Measurements from ENCODE around the gene EIF3F. TPM values are rescaled to one million over a fixed set of nuclear protein-coding genes. Genes with fewer than 3 reads are reported as not detected.

The EIF3F gene
- total RNA-seq, 1 donor from 2014 or later: 257 TPM

DNA sequence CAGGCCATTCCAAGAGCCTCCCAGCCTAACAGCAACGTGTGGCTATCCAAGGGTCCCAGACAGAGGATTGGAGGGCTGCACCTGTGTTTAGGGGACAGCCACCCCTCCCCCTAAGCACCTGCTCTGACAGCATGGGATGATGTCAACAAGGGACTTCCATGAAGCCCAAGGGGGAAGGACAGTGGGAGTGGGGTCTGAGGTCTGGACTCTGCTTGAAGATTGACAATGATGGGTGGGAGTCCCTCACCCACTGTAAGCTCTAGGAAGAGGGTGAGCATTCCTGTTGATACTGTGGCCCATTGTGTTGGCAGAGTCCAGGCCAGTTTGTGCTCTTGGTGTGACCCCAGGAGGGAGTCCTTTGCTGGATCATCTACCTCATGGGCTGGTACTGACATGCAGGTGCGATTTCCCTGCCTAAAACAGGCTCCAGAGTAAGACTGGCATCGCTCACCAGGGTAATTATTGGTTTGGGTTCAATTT is 47.0 kb downstream of the EIF3F start:
- Histone ChIP-seq H3K36me3 (no peaks in the 10 kb centered on the region), H3K9ac (no peak overlapping the region), H3K4me2 (no peak overlapping the region), H3K79me2 (ENCODE audit: low read depth) (no peaks in the 10 kb centered on the region), H3F3A (ENCODE audit: low read depth) (no peaks in the 10 kb centered on the region), H3K27ac (no peak overlapping the region), H3K4me3 (no peak overlapping the region), H3K9me3 (ENCODE audit: low read depth) (no peaks in the 10 kb centered on the region), H2AFZ (replicated peaks) (no peak overlapping the region), H4K20me1 (ENCODE audit: low read depth) (no peaks in the 10 kb centered on the region), H3K4me1 (peaks cover 4% of the 10 kb centered on the region), H3K27me3 (peaks cover 18% of the 10 kb centered on the region)
- Mint-ChIP-seq H3K27me3 (ENCODE audit: insufficient read depth, low read depth) (peaks cover 5% of the 10 kb centered on the region), H3K27ac (no peak overlapping the region), H3K4me1 (peaks cover 38% of the 10 kb centered on the region), H3K4me3 (no peak overlapping the region), H3K36me3 (no peaks in the 10 kb centered on the region), H3K9me3 (peaks cover 3% of the 10 kb centered on the region)
- no peak for DNase-seq (ENCODE audit: low spot score)
- TF ChIP-seq EZH2phosphoT487 (IDR thresholded peaks at IDR 0.05): no peak
- no peak for TF ChIP-seq EZH2 (IDR thresholded peaks at IDR 0.05)
- TF ChIP-seq, protein P1, sequence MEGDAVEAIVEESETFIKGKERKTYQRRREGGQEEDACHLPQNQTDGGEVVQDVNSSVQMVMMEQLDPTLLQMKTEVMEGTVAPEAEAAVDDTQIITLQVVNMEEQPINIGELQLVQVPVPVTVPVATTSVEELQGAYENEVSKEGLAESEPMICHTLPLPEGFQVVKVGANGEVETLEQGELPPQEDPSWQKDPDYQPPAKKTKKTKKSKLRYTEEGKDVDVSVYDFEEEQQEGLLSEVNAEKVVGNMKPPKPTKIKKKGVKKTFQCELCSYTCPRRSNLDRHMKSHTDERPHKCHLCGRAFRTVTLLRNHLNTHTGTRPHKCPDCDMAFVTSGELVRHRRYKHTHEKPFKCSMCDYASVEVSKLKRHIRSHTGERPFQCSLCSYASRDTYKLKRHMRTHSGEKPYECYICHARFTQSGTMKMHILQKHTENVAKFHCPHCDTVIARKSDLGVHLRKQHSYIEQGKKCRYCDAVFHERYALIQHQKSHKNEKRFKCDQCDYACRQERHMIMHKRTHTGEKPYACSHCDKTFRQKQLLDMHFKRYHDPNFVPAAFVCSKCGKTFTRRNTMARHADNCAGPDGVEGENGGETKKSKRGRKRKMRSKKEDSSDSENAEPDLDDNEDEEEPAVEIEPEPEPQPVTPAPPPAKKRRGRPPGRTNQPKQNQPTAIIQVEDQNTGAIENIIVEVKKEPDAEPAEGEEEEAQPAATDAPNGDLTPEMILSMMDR (IDR thresholded peaks at IDR 0.05): no peak

DNA sequence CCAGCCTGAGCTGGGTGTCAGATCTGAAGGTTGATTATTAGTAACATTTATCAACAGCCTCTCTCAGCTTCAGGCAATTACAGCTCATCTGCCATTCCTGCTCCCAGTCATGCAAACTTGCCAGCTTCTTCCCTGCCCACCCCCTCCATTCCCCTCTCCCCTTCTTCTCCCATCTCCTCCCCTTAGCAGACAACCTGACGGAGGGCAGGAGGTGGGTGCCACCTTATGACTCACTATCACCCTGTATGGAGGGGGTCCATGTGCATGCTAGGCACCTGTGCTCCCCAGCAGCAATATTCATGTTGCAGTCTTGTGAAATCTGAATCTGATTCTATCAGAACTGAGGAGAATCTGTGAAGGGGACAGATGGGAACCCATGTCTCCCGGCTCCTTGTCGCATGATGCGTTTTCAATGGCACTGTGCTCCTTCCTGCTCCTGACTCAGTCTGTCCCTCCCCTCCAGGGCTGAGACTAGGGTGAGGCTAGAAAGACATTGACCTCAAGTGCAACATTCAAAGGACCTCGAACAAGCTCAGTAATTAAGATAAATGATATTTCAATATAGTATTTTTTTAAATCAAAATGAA is 47.6 kb downstream of the EIF3F start:
- peaks cover 5% of the 10 kb centered on the region for H3K27me3 Mint-ChIP-seq (ENCODE audit: insufficient read depth, low read depth)
- no peak overlapping the region for H3K4me2 ChIP-seq
- H3K27me3 ChIP-seq: peaks cover 18% of the 10 kb centered on the region
- no peaks in the 10 kb centered on the region for H3K79me2 ChIP-seq (ENCODE audit: low read depth)
- H3K9me3 ChIP-seq (ENCODE audit: low read depth): no peaks in the 10 kb centered on the region
- H3F3A ChIP-seq (ENCODE audit: low read depth): no peaks in the 10 kb centered on the region
- H3K4me3 Mint-ChIP-seq: no peak overlapping the region
- no peaks in the 10 kb centered on the region for H3K36me3 Mint-ChIP-seq
- peaks cover 44% of the 10 kb centered on the region for H3K4me1 Mint-ChIP-seq
- TF ChIP-seq EZH2 (IDR thresholded peaks at IDR 0.05) (no peak), EZH2phosphoT487 (IDR thresholded peaks at IDR 0.05) (no peak)
- TF ChIP-seq, protein P1 (IDR thresholded peaks at IDR 0.05): no peak
- no peaks in the 10 kb centered on the region for H3K36me3 ChIP-seq
- peak overlapping the region; percentile 90 for H3K27ac Mint-ChIP-seq
- no peak overlapping the region for H3K27ac ChIP-seq
- no peak overlapping the region for H3K4me3 ChIP-seq
- H3K9ac ChIP-seq: no peak overlapping the region
- H3K9me3 Mint-ChIP-seq: peaks cover 3% of the 10 kb centered on the region
- no peaks in the 10 kb centered on the region for H4K20me1 ChIP-seq (ENCODE audit: low read depth)
- no peak for DNase-seq (ENCODE audit: low spot score)
- no peak overlapping the region for H2AFZ ChIP-seq (replicated peaks)
- H3K4me1 ChIP-seq: peaks cover 4% of the 10 kb centered on the region

- peaks cover 5% of the 10 kb centered on the region for H3K27me3 Mint-ChIP-seq (ENCODE audit: insufficient read depth, low read depth)
- Histone ChIP-seq H3F3A (ENCODE audit: low read depth) (no peaks in the 10 kb centered on the region), H2AFZ (replicated peaks) (no peak overlapping the region), H3K27me3 (peaks cover 17% of the 10 kb centered on the region), H3K4me3 (no peak overlapping the region), H3K9ac (no peak overlapping the region), H3K9me3 (ENCODE audit: low read depth) (no peaks in the 10 kb centered on the region), H4K20me1 (ENCODE audit: low read depth) (no peaks in the 10 kb centered on the region), H3K4me1 (peaks cover 4% of the 10 kb centered on the region), H3K27ac (no peak overlapping the region), H3K4me2 (no peak overlapping the region), H3K79me2 (ENCODE audit: low read depth) (no peaks in the 10 kb centered on the region), H3K36me3 (no peaks in the 10 kb centered on the region)
- H3K4me1 Mint-ChIP-seq: peaks cover 45% of the 10 kb centered on the region
- DNase-seq (ENCODE audit: low spot score): no peak
- H3K36me3 Mint-ChIP-seq: no peaks in the 10 kb centered on the region
- H3K27ac Mint-ChIP-seq: peak overlapping the region; percentile 73
- H3K9me3 Mint-ChIP-seq: peaks cover 3% of the 10 kb centered on the region
- TF ChIP-seq, protein P1 (IDR thresholded peaks at IDR 0.05): no peak
- TF ChIP-seq EZH2phosphoT487 (IDR thresholded peaks at IDR 0.05) (no peak), EZH2 (IDR thresholded peaks at IDR 0.05) (no peak)
- H3K4me3 Mint-ChIP-seq: no peak overlapping the region
Measured at GRCh38 chr11:8035200-8035855, 48.2 kb downstream of the EIF3F start.

Data from neural progenitor cell (in vitro differentiated cells).